Measurements from ENCODE around the gene PTPN4. TPM values are rescaled to one million over a fixed set of nuclear protein-coding genes. Genes with fewer than 3 reads are reported as not detected.

Gene PTPN4
- total and polyA plus RNA-seq, 2 of the 13 experiments (the other 11 are each of a cell fraction or from before 2014, with no cell fraction given) = 20.3 to 34.6 TPM

GRCh38 chr2:119759451-119760236 is at the start of gene PTPN4 (continued):
- TF ChIP-seq MNT (IDR thresholded peaks at IDR 0.05) (peak; percentile 70), TRIM22 (IDR thresholded peaks at IDR 0.05) (no peak), ZNF850 (CRISPR knock-in tag; conservative IDR thresholded peaks at IDR 0.05) (no peak), PLRG1 (conservative IDR thresholded peaks at IDR 0.05) (no peak), NFATC3 (CRISPR knock-in tag; IDR thresholded peaks at IDR 0.05) (peak; percentile 47; the same call in 1 of the 2 replicates), ZMYM4 (CRISPR knock-in tag; IDR thresholded peaks at IDR 0.05) (peak; percentile 100), RNF2 (conservative IDR thresholded peaks at IDR 0.05; ENCODE audit: low read depth) (peak; percentile 52), ZNF326 (CRISPR knock-in tag; IDR thresholded peaks at IDR 0.05; ENCODE audit: borderline replicate concordance) (no peak), HNRNPL (IDR thresholded peaks at IDR 0.05; ENCODE audit: low read depth, low read length) (peak; percentile 85), ZNF557 (CRISPR knock-in tag; IDR thresholded peaks at IDR 0.05) (no peak), ZNF367 (CRISPR knock-in tag; IDR thresholded peaks at IDR 0.05; ENCODE audit: borderline replicate concordance) (no peak), PBX3 (CRISPR knock-in tag; IDR thresholded peaks at IDR 0.05; ENCODE audit: borderline replicate concordance) (no peak), ZNF24 (IDR thresholded peaks at IDR 0.05) (no peak), ATF7-NPFF (CRISPR knock-in tag; IDR thresholded peaks at IDR 0.05; ENCODE audit: low read depth) (peak; percentile 37; the same call in 1 of the 2 replicates), GZF1 (CRISPR knock-in tag; IDR thresholded peaks at IDR 0.05) (peak; percentile 77; the same call in 1 of the 2 replicates), ESRRA (CRISPR knock-in tag; IDR thresholded peaks at IDR 0.05; ENCODE audit: low read depth) (peak; percentile 45; the same call in 1 of the 2 replicates), ZFP36L1 (CRISPR knock-in tag; IDR thresholded peaks at IDR 0.05) (no peak), HNF1B (CRISPR knock-in tag; IDR thresholded peaks at IDR 0.05) (peak; percentile 98), KDM1A (CRISPR knock-in tag; IDR thresholded peaks at IDR 0.05) (no peak; the same call in none of the 2 replicates), HMG20A (CRISPR knock-in tag; IDR thresholded peaks at IDR 0.05; ENCODE audit: borderline replicate concordance) (peak; percentile 18), ZNF784 (CRISPR knock-in tag; IDR thresholded peaks at IDR 0.05; ENCODE audit: borderline replicate concordance) (peak; percentile 96), SP140L (CRISPR knock-in tag; IDR thresholded peaks at IDR 0.05; ENCODE audit: borderline replicate concordance) (no peak), ZNF317 (CRISPR knock-in tag; IDR thresholded peaks at IDR 0.05) (peak; percentile 83)

Data from HepG2 (cell line).